HG03108 (cell line): ENCODE measurements around the gene NOS3.
"Not testable (repeated sequence)": the region's sequence is repeated elsewhere in the genome, so short reads cannot be mapped to it uniquely, and the experiment has no call there.

Experiments
- ATAC-seq: cut with Tn5 transposase; IDR thresholded peaks from one replicate; pipeline ENCODE4 v1.9.1; 2021; ENCODE audit warnings: moderate library complexity; ENCODE audit not compliant: unreplicated experiment

Gene NOS3

DNA sequence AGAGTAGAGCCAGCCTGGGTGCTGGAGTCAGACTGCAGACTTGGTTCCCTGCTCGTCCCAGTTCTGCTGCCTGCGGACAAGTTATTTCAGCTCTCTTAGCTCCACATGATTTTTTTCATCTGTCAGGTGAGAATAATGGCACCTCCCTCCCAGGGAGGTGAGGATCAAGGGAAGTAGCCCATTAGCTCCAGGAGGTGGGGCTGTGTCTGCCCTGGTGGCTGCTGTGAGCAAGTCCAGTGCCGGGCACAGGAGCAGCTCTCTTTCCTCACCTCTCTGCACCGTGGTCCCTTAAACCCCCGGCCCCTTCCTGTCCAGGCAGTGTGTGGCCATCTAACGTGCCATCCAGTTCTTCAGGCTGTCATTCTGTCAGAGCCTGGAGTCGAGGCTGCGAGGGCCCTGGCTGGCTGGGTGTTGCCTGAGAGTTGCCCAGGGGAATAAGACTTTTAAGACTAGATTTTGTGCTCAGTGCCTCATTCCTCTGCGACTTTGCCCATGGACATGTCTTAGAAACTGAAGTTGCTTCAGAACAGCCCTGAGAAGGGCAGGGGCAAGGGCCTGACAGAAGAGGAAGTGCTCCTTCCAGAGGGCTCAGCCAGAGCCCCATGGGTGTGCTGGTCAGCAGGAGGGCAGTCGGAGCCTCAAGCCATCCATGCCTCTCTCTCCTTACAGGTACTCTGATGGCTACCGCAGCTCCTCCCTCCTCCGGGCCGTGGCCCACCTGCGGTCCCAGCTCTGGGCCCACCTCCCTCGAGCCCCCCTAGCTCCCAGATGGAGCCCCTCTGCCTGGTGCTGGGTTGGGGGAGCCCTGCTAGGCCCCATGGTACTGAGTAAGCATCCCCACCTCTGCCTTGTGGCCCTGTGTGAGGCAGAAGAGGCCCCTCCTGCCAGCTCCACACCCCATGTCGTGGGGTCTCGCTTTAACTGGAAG, 42.4 kb downstream of the NOS3 start:
- ATAC-seq: no peak

DNA sequence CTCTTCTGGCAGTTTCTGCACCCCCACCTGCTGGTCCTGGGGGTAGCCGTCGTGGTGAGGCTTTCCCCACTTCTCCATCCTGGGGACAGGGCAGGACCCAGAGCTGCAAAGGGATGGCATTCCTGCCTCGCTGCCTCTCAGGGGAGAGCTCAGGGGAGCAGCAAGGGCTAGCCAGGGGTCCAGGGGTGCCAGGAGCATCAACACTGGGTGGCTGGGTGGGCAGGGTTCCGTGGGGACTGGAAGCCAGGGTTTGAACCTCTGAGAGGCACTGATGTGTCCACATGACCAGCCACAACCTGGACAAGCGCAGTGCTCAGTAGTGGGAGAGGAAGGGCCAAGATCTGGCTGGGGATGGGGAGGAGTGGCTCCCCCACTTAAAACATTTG, 43.0 kb downstream of the NOS3 start:
- no peak for ATAC-seq

- ATAC-seq: no peak
Observed at GRCh38 chr7:151034312-151035025, 43.7 kb downstream of the NOS3 start.

- no peak for ATAC-seq
Observed at GRCh38 chr7:151035026-151035717, 44.4 kb downstream of the NOS3 start.

DNA sequence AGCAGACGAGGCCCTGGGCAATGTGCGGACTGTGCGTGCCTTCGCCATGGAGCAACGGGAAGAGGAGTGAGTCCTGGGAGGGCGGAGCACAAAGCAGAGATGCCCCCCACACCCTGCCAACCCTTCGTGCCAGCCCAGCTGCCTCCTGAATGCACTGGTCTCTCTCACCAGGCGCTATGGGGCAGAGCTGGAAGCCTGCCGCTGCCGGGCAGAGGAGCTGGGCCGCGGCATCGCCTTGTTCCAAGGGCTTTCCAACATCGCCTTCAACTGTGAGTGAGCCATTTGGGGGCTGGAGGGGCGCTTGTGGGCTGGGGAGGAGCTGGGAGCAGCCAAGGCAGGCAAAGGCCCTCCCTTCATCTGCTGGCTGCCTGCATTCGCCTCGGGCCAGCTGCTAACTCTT, 45.1 kb downstream of the NOS3 start:
- ATAC-seq: no peak

- ATAC-seq: peak; percentile 56
Observed at GRCh38 chr7:151038951-151039849, 48.4 kb downstream of the NOS3 start.

- ATAC-seq: no peak
Observed at GRCh38 chr7:151039850-151040548, 49.2 kb downstream of the NOS3 start.

- no peak for ATAC-seq
Observed at GRCh38 chr7:151040616-151041375, 50.0 kb downstream of the NOS3 start.

DNA sequence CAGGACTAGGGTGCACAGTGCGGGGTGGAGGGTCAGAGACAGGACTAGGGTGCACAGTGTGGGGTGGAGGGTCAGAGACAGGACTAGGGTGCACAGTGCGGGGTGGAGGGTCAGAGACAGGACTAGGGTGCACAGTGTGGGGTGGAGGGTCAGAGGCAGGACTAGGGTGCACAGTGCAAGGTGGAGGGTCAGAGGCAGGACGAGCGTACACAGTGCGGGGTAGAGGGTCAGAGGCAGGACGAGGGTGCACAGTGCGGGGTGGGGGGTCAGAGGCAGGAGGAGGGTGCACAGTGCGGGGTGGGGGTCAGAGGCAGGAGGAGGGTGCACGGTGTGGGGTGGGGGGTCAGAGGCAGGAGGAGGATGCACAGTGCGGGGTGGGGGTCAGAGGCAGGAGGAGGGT, 52.6 kb downstream of the NOS3 start:
- ATAC-seq: not testable (repeated sequence)

- ATAC-seq: no peak
Observed at GRCh38 chr7:151043959-151044358, 53.1 kb downstream of the NOS3 start.

DNA sequence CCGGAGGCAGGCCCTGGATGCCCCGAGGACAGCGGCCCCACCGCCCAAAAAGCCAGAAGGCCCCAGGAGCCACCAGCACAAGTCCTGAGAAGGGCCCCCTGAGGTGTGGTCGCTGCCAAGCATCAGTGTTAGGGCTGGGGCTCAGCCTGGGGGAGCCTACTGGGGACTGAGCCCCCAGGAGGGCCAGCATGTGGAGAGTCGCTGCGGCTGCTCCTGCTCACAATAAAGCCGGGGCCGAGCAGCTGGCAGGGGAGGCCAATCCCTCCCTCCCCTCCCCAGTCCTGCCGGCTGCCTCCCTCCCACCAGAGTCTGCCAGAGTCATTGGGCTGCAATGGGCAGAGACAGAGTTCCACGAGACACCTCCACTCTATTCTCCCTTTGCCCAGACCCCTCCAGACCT, 54.4 kb downstream of the NOS3 start:
- ATAC-seq: no peak

GRCh38 chr7:151045967-151046366, 55.1 kb downstream of the NOS3 start:
- no peak for ATAC-seq

GRCh38 chr7:151046603-151047573, 56.1 kb downstream of the NOS3 start:
- ATAC-seq: no peak

DNA sequence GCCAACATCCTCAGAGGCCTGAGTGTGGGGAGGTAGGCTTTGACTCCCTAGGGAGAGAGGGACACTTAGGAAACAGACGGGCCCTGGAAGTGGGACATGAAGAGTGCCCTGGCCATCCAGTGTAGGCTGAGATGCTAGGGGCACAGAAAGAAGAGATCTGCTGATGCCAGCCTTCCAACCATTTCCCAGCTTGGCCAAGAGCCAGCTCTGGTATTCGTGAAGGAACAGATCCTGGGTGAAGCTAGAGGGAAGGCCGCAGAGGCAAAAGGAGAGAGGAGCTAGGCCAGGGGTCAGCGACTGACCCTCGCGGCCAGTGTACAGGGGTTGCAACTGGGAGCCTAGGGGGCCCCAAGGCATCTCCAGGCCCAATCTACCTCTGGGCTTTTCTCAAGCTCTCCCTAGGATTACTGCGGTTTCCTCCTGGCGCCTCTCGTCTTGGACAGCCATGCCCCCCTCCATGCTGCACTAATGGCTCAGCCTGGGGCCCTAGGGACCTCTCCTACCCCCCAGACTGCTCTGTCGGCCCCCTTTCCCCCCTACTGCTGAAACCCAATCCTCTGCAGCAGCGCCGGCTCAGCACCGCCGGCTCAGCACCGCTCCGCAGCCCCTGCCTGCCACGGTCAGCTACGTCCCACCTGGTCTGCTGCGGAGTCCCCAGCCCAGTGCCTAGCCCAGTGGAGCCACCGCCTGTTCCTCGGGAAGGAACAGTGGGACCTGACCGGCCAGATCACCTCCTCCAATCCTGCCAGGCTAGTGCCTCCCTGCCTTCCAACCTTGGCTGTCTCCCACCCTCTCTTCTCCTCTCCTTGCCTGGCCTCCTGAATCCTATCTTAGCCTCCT, 57.4 kb downstream of the NOS3 start, which contains the start of gene ASIC3:
Gene ASIC3, plus strand, starts transcription at position 556 of the 840 bp plus-strand sequence. CDS start 355 bp downstream, outside the sequence.
- no peak for ATAC-seq

DNA sequence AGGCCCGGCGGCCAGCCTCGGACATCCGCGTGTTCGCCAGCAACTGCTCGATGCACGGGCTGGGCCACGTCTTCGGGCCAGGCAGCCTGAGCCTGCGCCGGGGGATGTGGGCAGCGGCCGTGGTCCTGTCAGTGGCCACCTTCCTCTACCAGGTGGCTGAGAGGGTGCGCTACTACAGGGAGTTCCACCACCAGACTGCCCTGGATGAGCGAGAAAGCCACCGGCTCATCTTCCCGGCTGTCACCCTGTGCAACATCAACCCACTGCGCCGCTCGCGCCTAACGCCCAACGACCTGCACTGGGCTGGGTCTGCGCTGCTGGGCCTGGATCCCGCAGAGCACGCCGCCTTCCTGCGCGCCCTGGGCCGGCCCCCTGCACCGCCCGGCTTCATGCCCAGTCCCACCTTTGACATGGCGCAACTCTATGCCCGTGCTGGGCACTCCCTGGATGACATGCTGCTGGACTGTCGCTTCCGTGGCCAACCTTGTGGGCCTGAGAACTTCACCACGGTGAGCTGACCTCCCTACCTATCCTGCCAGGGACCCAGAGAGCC, 58.2 kb downstream of the NOS3 start:
- no peak for ATAC-seq

DNA sequence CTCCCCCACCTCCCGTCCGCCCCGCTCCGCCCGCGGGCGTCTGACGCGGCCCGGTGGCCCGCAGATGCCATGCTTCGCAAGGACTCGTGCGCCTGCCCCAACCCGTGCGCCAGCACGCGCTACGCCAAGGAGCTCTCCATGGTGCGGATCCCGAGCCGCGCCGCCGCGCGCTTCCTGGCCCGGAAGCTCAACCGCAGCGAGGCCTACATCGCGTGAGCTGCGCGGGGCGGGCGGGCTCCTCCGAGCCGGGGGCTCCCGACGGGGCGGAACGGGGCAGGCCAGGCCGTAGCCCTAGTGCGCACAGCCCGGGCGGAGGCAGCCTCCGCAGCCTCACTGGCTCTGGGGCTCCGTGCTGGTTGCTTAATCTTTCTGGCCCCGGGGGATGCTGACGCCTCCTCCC, 60.3 kb downstream of the NOS3 start:
- no peak for ATAC-seq

- ATAC-seq: no peak
Observed at GRCh38 chr7:151053096-151053495, 62.3 kb downstream of the NOS3 start.
